C4-2B (cell line): ENCODE data around the gene AKAP9.

ENCODE experiments used
- CTCF ChIP-seq: fragments of 450-650 bp; conservative IDR thresholded peaks from 2 replicates; pipeline ENCODE4 v1.5.1; 2017; ENCODE audit warnings: mild to moderate bottlenecking
- ZFX ChIP-seq: fragments of 450-650 bp; IDR thresholded peaks from 2 replicates; pipeline ENCODE4 v1.6.1; 2017

- TF ChIP-seq CTCF (no peak), ZFX (no peak)
These were observed 111.0 kb downstream of the AKAP9 start for GRCh38 chr7:92051655-92052054.
